BJ (cell line): ENCODE measurements around the gene MAGEA4. TPM values are rescaled to one million over a fixed set of nuclear protein-coding genes. Genes with fewer than 3 reads are reported as not detected.
"Not testable (repeated sequence)": the region's sequence is repeated elsewhere in the genome, so short reads cannot be mapped to it uniquely, and the experiment has no call there.

Experiments
- CTCF ChIA-PET: fragments of 350-600 bp; formaldehyde crosslinking; extraction: SDS; loops from one replicate; lab custom pipeline; 2021; ENCODE audit warnings: antibody characterized with exemption, inconsistent platforms; lab: Yijun Ruan, JAX
- POLR2A ChIA-PET: fragments of 300-600 bp; sonication (Branson Sonifier 250); formaldehyde crosslinking; extraction: SDS; loops from one replicate; lab custom pipeline; 2021; ENCODE audit warnings: antibody characterized with exemption; lab: Charles Lee
- DNase-seq: peaks from one replicate; pipeline ENCODE4 v3.0.0-alpha.2; 2011; ENCODE audit warnings: low read depth
- H3K27me3 ChIP-seq: 2 replicates; pipeline ENCODE4 v1.6.0; 2011; ENCODE audit warnings: low read length; ENCODE audit not compliant: control insufficient read depth, insufficient read depth
- H3K36me3 ChIP-seq: 2 replicates; pipeline ENCODE4 v1.5.1; 2011; ENCODE audit warnings: low read length; ENCODE audit not compliant: control insufficient read depth, insufficient read depth
- H3K4me3 ChIP-seq: 2 replicates; pipeline ENCODE4 v1.5.1; 2011; ENCODE audit warnings: low read depth, mild to moderate bottlenecking, control low read depth, low read length
- polyA plus RNA-seq: library from polyadenylated mRNA; depleted of rRNA; stranded (reverse); fragments of >200 nt; gene quantifications from 2 replicates; pipeline ENCODE4 v1.2.3, GENCODE V29; 2011
- TF ChIP-seq, protein P1 (sequence below): IDR thresholded peaks from 2 replicates; pipeline ENCODE4 v1.5.1; 2011; ENCODE audit warnings: low read depth, mild to moderate bottlenecking, control low read depth, inconsistent platforms, low read length, moderate library complexity; ENCODE audit not compliant: insufficient read depth

The MAGEA4 gene
- polyA plus RNA-seq, 1 experiment: not detected

DNA sequence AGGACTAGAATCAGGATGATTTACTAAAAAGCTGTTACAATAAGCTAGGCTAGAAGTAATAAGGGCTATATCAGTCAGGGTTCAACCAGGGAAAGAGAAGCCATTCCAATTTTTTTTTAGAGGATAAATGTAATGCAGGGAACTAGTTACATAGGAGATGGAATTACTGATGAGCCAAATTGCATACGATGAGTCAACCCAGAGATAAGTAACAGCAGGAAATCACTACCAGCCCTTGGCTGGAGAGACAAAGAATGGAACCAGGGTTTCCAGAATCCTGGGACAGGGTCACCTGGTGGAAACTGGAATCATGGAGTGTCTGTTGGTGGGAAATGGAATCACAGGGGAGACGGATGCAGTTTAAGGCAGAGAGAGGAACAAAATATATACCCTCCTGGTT lies 13.1 kb upstream of the MAGEA4 start:
- TF ChIP-seq, protein P1, sequence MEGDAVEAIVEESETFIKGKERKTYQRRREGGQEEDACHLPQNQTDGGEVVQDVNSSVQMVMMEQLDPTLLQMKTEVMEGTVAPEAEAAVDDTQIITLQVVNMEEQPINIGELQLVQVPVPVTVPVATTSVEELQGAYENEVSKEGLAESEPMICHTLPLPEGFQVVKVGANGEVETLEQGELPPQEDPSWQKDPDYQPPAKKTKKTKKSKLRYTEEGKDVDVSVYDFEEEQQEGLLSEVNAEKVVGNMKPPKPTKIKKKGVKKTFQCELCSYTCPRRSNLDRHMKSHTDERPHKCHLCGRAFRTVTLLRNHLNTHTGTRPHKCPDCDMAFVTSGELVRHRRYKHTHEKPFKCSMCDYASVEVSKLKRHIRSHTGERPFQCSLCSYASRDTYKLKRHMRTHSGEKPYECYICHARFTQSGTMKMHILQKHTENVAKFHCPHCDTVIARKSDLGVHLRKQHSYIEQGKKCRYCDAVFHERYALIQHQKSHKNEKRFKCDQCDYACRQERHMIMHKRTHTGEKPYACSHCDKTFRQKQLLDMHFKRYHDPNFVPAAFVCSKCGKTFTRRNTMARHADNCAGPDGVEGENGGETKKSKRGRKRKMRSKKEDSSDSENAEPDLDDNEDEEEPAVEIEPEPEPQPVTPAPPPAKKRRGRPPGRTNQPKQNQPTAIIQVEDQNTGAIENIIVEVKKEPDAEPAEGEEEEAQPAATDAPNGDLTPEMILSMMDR: no peak
- DNase-seq: no peak
- POLR2A ChIA-PET: no interaction called here
- Histone ChIP-seq H3K36me3 (no peaks in the 10 kb centered on the region), H3K27me3 (no peaks in the 10 kb centered on the region), H3K4me3 (no peak overlapping the region)
- CTCF ChIA-PET: interaction anchor here (0.6 to 1.2 kb wide), 2 partner anchors 8 to 98 kb away, joined by 3 to 4 read pairs; no protein-coding TSS in a partner anchor

DNA sequence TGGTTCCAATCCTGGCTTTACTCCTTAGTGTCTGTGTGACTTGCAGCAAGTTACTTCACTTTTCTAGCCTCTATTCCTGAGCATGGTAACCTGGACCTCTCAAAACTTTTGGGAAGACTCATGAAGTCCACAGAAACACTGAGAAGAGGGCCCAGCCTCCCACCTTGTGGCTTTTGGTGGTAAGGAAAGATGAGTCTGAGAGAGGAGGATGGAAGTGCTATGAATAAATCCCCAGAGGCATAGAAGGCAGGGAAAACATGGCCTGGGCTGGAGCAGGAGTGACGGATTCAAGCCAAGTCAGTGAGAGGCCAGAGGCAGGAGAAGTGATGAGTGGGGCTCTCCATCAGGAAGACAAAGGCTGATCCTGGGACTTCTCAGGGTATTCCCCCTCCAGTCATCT lies 10.9 kb upstream of the MAGEA4 start:
- Histone ChIP-seq H3K36me3 (no peaks in the 10 kb centered on the region), H3K27me3 (no peaks in the 10 kb centered on the region), H3K4me3 (no peak overlapping the region)
- TF ChIP-seq, protein P1: no peak
- ChIA-PET POLR2A (no interaction called here), CTCF (no interaction called here)
- DNase-seq: no peak

DNA sequence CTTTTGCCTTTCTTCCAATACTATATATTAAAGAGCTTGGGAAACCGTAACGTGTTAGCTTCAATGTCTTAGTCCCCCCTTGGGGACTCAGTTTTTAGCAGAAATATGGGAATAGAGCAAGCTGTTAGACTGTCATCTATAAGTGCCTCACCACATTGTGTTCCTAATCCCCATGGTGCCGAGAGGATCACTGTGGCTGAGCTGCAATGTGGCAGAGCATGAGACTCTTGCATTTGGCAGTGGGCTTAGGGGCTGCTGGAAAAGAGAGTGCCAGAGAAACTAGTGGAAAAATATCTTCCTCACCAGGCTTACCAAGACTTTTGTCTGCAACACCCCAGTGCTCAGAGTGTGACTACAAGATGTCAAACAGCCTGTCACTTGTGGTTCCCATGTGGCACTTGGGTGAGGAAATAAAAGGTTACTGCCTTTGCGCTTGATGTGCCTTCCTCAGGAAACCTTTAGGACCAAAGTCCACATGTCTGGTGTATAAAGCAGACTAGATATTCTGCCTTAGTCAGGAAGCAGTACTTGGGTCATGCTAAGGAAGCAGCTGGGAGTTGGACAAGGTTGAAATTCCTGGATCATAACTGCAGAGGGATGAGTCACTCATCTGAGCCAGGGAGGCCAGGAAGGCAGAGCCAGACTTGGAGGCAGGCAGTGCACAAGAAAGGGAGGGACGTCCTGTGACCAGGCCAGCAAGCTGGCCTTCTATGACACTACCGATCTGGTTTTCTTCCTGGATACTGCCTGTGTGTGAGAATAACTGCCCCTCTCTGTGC lies 9.7 kb upstream of the MAGEA4 start:
- DNase-seq: peak; percentile 74
- H3K27me3 ChIP-seq: no peaks in the 10 kb centered on the region
- CTCF ChIA-PET: no interaction called here
- no peak overlapping the region for H3K4me3 ChIP-seq
- TF ChIP-seq, protein P1: no peak
- no peaks in the 10 kb centered on the region for H3K36me3 ChIP-seq
- POLR2A ChIA-PET: no interaction called here

DNA sequence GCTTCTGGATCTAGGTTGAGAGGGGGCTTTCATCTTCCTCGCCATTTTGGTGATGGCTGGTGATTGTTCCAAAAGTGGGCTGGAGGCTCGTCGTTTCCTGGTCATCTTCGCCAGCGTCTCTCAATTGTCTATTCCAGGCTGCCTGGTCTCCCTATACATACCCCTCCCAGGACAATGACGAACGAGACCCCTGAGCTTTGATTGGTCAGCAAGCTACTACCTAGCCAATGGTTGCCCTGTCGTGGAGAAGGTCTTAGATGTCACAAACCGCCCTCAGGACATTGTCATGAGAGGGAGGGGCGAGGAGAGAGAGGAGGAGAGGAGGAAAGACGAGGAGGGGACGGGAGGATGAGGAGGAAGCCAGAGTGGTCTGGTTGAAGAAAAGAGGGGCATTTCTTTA lies 7.7 kb upstream of the MAGEA4 start:
- TF ChIP-seq, protein P1: no peak
- CTCF ChIA-PET: no interaction called here
- POLR2A ChIA-PET: no interaction called here

DNA sequence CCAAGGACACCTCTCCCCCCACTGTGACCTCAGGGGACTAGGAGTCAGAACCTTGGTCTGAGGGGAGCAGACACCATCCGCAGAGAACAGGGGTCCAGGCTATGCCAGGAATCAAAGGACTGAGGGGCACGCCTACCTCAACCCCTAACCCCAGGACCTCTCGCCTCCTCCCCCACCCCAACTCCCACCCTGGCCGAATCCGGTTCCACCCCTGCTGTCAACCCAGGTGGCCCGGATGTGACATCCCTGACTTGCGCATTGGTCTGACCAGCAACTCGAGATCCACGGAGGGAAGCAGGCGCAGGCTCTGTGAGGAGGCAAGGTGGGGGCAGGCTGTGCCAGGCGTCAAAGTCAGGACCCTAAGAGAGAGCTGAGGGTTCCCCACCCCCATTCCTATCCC lies 468 bp upstream of the MAGEA4 start:
- TF ChIP-seq, protein P1: no peak
- no peak for DNase-seq
- ChIA-PET CTCF (no interaction called here), POLR2A (no interaction called here)
- no peak overlapping the region for H3K4me3 ChIP-seq
- no peaks in the 10 kb centered on the region for H3K27me3 ChIP-seq
- no peaks in the 10 kb centered on the region for H3K36me3 ChIP-seq

More for the DNA sequence above, 7.7 kb upstream of the MAGEA4 start:
- Histone ChIP-seq H3K4me3 (no peak overlapping the region), H3K27me3 (no peaks in the 10 kb centered on the region), H3K36me3 (no peaks in the 10 kb centered on the region)
- DNase-seq: no peak

DNA sequence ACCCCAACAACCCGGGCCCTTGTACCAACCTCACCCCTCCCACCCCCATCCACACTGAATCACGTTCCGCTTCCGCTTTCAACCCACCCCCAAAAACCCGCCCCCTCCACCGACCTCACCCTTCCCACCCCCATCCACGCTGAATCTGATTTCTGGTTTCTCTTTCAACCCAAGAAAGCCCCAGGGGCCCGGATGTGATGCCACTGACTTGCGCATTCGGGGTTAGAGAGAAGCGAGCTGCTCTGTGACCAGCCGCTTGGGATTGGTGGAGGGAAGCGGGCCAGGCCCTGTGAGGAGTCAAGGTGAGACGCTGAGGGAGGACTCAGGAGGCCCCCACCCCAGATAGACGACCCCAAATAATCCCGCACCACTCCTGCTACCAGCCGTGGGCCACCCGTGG lies 6.0 kb downstream of the MAGEA4 start:
- POLR2A ChIA-PET, H3K36me3 ChIP-seq, DNase-seq, H3K27me3 ChIP-seq, H3K4me3 ChIP-seq, CTCF ChIA-PET: not testable (repeated sequence)
